ENCODE measurements around the gene COL6A3. TPM values are rescaled to one million over a fixed set of nuclear protein-coding genes. Genes with fewer than 3 reads are reported as not detected.
"Not testable (repeated sequence)": the region's sequence is repeated elsewhere in the genome, so short reads cannot be mapped to it uniquely, and the experiment has no call there.

The COL6A3 gene
- total RNA-seq, 6 experiments from 2014 or later: 409 to 759 (median 458) TPM

- H3K4me1 Mint-ChIP-seq (ENCODE audit: low read depth): peaks cover 46% of the 10 kb centered on the region
- peaks cover 14% of the 10 kb centered on the region for H3K27me3 Mint-ChIP-seq (ENCODE audit: insufficient read depth)
- 0 out of 2 replicates have a peak overlapping the region, but pooled peaks have one; percentile 31 for H3K27ac Mint-ChIP-seq
- no peak overlapping the region for H3K4me3 Mint-ChIP-seq
- no peaks in the 10 kb centered on the region for H3K9me3 Mint-ChIP-seq
- TF ChIP-seq, protein P1, sequence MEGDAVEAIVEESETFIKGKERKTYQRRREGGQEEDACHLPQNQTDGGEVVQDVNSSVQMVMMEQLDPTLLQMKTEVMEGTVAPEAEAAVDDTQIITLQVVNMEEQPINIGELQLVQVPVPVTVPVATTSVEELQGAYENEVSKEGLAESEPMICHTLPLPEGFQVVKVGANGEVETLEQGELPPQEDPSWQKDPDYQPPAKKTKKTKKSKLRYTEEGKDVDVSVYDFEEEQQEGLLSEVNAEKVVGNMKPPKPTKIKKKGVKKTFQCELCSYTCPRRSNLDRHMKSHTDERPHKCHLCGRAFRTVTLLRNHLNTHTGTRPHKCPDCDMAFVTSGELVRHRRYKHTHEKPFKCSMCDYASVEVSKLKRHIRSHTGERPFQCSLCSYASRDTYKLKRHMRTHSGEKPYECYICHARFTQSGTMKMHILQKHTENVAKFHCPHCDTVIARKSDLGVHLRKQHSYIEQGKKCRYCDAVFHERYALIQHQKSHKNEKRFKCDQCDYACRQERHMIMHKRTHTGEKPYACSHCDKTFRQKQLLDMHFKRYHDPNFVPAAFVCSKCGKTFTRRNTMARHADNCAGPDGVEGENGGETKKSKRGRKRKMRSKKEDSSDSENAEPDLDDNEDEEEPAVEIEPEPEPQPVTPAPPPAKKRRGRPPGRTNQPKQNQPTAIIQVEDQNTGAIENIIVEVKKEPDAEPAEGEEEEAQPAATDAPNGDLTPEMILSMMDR (IDR thresholded peaks at IDR 0.05): no peak
- H3K36me3 Mint-ChIP-seq (ENCODE audit: low read depth): peaks cover 82% of the 10 kb centered on the region
- DNase-seq: no peak
These were observed 54.5 kb downstream of the COL6A3 start for GRCh38 chr2:237359518-237359840.

DNA sequence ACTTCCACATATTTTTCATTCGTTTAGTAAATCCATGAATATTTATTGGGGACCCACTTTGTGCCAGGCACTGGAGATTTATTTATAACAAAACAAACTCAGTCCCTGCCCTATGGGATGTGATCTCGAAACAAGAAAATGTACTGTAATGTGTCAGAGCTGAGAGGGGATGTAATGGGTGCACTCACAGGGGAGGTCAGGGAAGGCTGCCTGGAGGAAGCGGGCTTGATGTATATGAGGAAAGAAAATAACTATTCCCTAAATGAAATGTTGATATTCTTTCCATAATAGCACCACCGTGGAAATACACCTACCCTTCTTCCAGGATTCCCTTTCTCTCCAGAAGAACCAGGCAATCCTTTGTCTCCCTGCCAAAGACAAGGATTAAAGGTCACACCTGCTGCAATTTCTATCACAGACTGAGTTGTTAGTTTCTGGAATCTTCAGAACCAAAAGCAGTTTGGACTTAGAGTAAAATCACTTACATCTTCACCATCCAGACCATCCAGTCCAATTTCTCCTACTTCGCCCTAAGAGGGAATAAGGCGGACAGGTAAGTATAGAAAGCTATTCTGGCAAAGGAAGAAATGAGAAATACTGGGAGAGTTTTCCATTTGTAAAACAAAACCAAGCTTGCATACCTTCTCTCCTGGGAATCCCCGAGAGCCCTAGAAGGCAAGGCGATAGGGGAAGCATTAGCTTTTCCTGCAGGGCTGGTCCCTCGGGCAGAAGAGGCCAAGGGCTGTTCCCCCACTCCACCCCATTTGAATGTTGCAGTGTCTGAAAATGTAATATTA lies 55.0 kb downstream of the COL6A3 start:
- DNase-seq: no peak
- Mint-ChIP-seq H3K4me3 (no peak overlapping the region; the same call in 1 of the 2 replicates), H3K27ac (peak overlapping the region; percentile 57; the same call in 1 of the 2 replicates), H3K9me3 (no peaks in the 10 kb centered on the region), H3K36me3 (ENCODE audit: low read depth) (peaks cover 81% of the 10 kb centered on the region), H3K4me1 (ENCODE audit: low read depth) (peaks cover 51% of the 10 kb centered on the region), H3K27me3 (ENCODE audit: insufficient read depth) (peaks cover 19% of the 10 kb centered on the region)
- TF ChIP-seq, protein P1 (IDR thresholded peaks at IDR 0.05): no peak

DNA sequence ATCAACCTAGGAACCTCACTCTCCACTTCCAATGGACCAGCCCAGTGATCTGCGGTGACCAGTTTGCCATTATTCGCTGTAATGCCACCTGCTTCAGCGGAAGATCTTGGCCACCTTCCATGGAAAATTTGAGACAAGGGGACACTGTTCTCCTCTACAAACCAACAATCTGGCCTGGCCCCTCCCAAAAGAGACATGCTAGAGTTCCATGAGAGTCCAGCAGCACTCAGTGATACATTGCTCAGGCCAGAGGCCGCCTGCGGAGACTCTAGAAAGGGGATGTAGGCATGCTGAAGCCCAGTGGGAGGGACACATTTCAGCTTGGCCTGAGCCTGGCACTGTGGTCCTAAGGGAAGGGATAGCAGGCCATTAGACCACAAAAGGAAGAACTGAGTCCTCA lies 58.3 kb downstream of the COL6A3 start:
- peaks cover 70% of the 10 kb centered on the region for H3K36me3 Mint-ChIP-seq (ENCODE audit: low read depth)
- no peak overlapping the region for H3K4me3 Mint-ChIP-seq
- H3K9me3 Mint-ChIP-seq: no peaks in the 10 kb centered on the region
- peaks cover 22% of the 10 kb centered on the region for H3K27me3 Mint-ChIP-seq (ENCODE audit: insufficient read depth)
- TF ChIP-seq, protein P1 (IDR thresholded peaks at IDR 0.05): no peak
- peak overlapping the region; percentile 49; the same call in 1 of the 2 replicates for H3K27ac Mint-ChIP-seq
- DNase-seq: no peak
- peaks cover 46% of the 10 kb centered on the region for H3K4me1 Mint-ChIP-seq (ENCODE audit: low read depth)

DNA sequence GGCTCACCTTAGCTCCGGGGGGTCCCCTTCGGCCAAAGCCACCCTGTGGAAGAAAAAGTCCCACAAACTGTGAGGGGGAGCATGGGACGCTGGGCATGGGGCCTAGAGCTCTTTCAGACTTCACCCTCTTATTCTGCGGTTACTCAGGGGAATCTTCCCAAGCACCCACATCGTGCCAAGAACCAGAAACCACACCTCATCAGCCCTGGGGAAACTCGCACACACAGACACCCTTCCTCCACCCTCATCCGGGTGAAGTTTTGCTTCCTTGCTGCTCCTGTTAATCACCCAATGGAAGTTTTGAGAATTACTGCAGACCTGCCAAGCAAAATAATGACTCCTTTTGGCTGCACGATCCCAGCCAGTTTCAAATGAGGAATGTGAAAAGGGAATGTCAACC lies 59.1 kb downstream of the COL6A3 start:
- Mint-ChIP-seq H3K27me3 (ENCODE audit: insufficient read depth) (peaks cover 27% of the 10 kb centered on the region), H3K4me1 (ENCODE audit: low read depth) (peaks cover 51% of the 10 kb centered on the region), H3K36me3 (ENCODE audit: low read depth) (peaks cover 75% of the 10 kb centered on the region), H3K27ac (peak overlapping the region; percentile 66), H3K4me3 (no peak overlapping the region), H3K9me3 (no peaks in the 10 kb centered on the region)
- DNase-seq: peak; percentile 68
- TF ChIP-seq, protein P1 (IDR thresholded peaks at IDR 0.05): peak; percentile 16; the same call in 1 of the 2 replicates

- Mint-ChIP-seq H3K27ac (peak overlapping the region; percentile 66), H3K27me3 (ENCODE audit: insufficient read depth) (peaks cover 29% of the 10 kb centered on the region; the same call in 1 of the 2 replicates), H3K4me1 (ENCODE audit: low read depth) (peaks cover 55% of the 10 kb centered on the region), H3K36me3 (ENCODE audit: low read depth) (peaks cover 76% of the 10 kb centered on the region)
- not testable (repeated sequence) for DNase-seq, H3K4me3 Mint-ChIP-seq, H3K9me3 Mint-ChIP-seq
These were observed 59.8 kb downstream of the COL6A3 start for GRCh38 chr2:237354172-237354571.

GRCh38 chr2:237353215-237353614 lies 60.7 kb downstream of the COL6A3 start:
- no peak for DNase-seq
- Mint-ChIP-seq H3K27me3 (ENCODE audit: insufficient read depth) (peaks cover 29% of the 10 kb centered on the region; the same call in 1 of the 2 replicates), H3K4me3 (peak overlapping the region; percentile 5; the same call in 1 of the 2 replicates), H3K27ac (peak overlapping the region; percentile 39), H3K9me3 (no peaks in the 10 kb centered on the region), H3K36me3 (ENCODE audit: low read depth) (peaks cover 76% of the 10 kb centered on the region), H3K4me1 (ENCODE audit: low read depth) (peaks cover 55% of the 10 kb centered on the region)
- TF ChIP-seq, protein P1 (IDR thresholded peaks at IDR 0.05): no peak

Measured in HFFc6 (cell line).